GM21723 (cell line): ENCODE data around the gene GNAT3.

ENCODE experiments used
- ATAC-seq: cut with Tn5 transposase; IDR thresholded peaks from one replicate; pipeline ENCODE4 v1.9.1; 2021; ENCODE audit warnings: mild to moderate bottlenecking, moderate library complexity; ENCODE audit not compliant: unreplicated experiment

The GNAT3 gene

GRCh38 chr7:80467069-80467468 is 44.8 kb downstream of the GNAT3 start:
- no peak for ATAC-seq

- ATAC-seq: no peak
These were observed 45.2 kb downstream of the GNAT3 start for GRCh38 chr7:80466636-80467035.

GRCh38 chr7:80464211-80464610 is 47.7 kb downstream of the GNAT3 start:
- no peak for ATAC-seq

GRCh38 chr7:80463272-80463920 is 48.5 kb downstream of the GNAT3 start:
- ATAC-seq: no peak

GRCh38 chr7:80460857-80461256 is 51.0 kb downstream of the GNAT3 start:
- ATAC-seq: no peak

- no peak for ATAC-seq
These were observed 51.9 kb downstream of the GNAT3 start for GRCh38 chr7:80459776-80460510.

GRCh38 chr7:80458822-80459725 is 52.8 kb downstream of the GNAT3 start:
- no peak for ATAC-seq

GRCh38 chr7:80453699-80454340 is 58.0 kb downstream of the GNAT3 start:
- ATAC-seq: no peak

- ATAC-seq: no peak
These were observed 61.1 kb downstream of the GNAT3 start for GRCh38 chr7:80450621-80451308.

- no peak for ATAC-seq
These were observed 62.0 kb downstream of the GNAT3 start for GRCh38 chr7:80449836-80450235.

- ATAC-seq: no peak
These were observed 66.5 kb downstream of the GNAT3 start for GRCh38 chr7:80445351-80445750.

- ATAC-seq: no peak
These were observed 67.1 kb downstream of the GNAT3 start for GRCh38 chr7:80444811-80445210.

- ATAC-seq: no peak
These were observed 68.5 kb downstream of the GNAT3 start for GRCh38 chr7:80443325-80443724.

- ATAC-seq: no peak
These were observed 71.0 kb downstream of the GNAT3 start for GRCh38 chr7:80440883-80441282.

- ATAC-seq: no peak
These were observed 71.7 kb downstream of the GNAT3 start for GRCh38 chr7:80439894-80440821.

GRCh38 chr7:80435521-80435920 is 76.3 kb downstream of the GNAT3 start:
- no peak for ATAC-seq

GRCh38 chr7:80434047-80434446 is 77.8 kb downstream of the GNAT3 start:
- no peak for ATAC-seq

- no peak for ATAC-seq
These were observed 79.7 kb downstream of the GNAT3 start for GRCh38 chr7:80432166-80432565.

GRCh38 chr7:80429181-80429580 is 82.7 kb downstream of the GNAT3 start:
- no peak for ATAC-seq
